Stimulated activated CD8-positive, alpha-beta memory T cell treated with anti-CD3 and anti-CD28 coated beads, Interleukin-7, amount 100 ng/mL, for 1 hour (primary cell): ENCODE data around the gene PRDM4.

Source experiments
- DNase-seq, 2 donors: peaks; one replicate each; pipeline ENCODE4 v3.0.0-alpha.2; 2020; ENCODE audit warnings: low read depth in 2 of 2

The PRDM4 gene, protein sequence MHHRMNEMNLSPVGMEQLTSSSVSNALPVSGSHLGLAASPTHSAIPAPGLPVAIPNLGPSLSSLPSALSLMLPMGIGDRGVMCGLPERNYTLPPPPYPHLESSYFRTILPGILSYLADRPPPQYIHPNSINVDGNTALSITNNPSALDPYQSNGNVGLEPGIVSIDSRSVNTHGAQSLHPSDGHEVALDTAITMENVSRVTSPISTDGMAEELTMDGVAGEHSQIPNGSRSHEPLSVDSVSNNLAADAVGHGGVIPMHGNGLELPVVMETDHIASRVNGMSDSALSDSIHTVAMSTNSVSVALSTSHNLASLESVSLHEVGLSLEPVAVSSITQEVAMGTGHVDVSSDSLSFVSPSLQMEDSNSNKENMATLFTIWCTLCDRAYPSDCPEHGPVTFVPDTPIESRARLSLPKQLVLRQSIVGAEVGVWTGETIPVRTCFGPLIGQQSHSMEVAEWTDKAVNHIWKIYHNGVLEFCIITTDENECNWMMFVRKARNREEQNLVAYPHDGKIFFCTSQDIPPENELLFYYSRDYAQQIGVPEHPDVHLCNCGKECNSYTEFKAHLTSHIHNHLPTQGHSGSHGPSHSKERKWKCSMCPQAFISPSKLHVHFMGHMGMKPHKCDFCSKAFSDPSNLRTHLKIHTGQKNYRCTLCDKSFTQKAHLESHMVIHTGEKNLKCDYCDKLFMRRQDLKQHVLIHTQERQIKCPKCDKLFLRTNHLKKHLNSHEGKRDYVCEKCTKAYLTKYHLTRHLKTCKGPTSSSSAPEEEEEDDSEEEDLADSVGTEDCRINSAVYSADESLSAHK

GRCh38 chr12:107760809-107761501 is at the start of gene PRDM4:
Gene PRDM4, minus strand, starts transcription at chr12:107761137. Its CDS starts 622 bp downstream, at chr12:107760515.
- DNase-seq = peak; percentile 68 to 71

DNA sequence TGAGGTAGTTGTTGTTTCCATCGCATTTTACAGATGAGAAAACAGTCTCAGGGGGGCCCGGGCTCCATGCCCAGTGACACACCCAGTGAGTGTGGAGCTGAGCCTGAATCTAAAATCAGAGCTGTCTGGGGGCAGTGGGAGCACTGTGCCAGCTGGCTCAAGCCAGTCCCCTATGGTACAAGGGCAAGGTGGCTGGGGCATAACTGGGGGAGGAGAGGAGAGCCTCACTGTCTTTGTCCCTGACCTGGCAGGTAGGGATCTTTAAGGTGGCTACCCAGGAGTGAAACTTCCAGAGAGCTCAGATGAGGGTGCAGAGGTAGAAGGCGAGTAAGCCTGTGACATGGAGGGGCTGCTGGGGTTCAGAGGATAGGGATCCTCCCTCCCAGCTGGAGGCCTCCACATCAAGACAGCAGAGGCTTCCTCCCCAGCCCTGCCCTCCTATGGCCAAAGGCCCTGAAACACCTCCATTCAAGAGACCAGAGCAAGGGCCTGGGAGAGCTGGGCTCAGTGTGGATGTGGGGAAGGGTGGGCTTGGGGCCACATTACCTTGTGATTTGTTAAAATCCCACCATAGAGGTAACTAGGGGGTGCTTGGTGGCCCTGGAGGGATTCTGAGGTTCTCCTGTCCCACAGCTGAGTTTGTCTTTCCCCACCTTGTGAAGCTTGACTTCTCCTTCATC is 46.7 kb upstream of the PRDM4 start:
- DNase-seq = no peak

GRCh38 chr12:107805488-107806180 is 44.7 kb upstream of the PRDM4 start:
- no peak for DNase-seq

DNA sequence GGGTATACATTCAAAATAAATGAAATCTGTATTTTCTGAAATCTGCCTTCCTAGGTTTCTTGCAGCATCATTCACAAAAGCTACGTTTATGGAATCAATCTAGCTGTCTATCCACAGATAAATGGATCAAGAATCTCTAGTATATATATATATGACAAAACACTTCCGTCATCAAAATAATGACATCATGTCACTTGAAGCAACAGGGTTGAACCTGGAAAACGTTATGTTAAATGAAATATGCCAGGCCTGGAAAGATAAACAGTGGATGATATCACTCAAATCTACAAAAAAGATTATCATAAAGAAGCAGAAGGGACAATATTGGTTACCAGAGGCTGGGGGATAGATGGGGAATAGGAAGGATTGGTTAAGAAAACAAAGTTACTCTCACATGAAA is 42.2 kb upstream of the PRDM4 start:
- no peak for DNase-seq

DNA sequence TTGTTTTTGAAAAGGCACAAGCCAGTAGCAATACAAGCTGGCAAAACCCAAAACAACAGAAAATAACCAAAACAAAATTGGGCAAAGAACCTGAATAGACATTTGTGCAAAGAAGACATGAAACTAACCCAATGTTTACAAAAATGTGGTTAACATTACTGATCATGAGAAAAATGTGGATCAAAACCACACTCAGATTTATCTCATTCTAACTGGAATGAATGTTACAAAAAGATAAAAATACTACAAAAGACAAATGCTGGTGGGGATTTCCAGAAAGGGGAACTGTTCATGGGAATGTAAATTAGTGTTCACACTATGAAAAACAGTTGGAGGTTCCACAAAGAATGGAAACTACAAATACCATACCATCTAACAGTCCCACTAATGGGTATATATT is 40.2 kb upstream of the PRDM4 start:
- no peak for DNase-seq

DNA sequence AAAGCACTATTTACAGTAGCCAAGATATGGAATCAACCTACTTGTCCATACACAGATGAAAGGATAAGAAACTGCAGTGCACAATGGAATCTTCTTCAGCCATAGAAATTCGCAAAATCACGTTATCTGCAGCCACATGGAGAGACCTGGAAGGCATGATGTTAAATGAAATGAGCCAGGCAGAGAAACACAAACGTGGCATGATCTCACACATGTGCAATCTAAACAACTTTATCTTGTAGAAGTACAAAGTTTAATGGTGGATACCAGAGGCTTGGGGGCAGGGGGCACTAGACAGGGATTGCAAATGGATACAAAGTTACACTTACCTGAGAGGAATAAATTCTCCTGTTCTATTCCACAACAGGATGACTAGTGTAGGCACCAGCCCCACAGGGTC is 37.6 kb upstream of the PRDM4 start:
- no peak for DNase-seq

GRCh38 chr12:107794451-107794850 is 33.5 kb upstream of the PRDM4 start:
- DNase-seq = no peak

DNA sequence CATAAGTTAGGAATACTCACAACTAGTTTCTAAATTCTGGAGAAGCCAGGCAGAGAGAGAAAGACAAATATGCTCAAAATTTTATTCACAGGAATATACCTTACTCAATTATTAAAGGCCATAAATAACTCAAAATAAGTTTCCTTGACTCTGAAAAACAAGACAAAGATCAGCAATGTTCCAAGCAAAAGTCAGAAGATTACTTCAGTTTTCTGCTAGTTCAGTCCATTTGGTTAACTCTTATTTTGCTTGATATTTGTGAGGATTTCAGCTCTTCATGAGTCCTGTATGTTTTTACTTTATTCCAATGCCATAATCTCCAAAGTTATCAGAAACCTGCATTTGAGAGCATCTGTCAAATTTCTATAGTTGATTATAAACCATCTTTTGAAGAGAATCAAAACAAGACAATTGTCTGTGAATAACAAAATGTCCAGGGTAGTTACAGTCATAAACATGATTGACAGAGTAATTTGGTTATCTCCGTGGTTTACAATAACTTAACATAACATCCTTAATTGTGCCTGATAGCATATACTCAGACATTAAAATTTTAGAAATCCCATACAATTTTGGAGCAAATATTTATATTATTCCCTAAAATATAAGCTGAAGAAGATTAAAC is 30.6 kb upstream of the PRDM4 start:
- DNase-seq = no peak

DNA sequence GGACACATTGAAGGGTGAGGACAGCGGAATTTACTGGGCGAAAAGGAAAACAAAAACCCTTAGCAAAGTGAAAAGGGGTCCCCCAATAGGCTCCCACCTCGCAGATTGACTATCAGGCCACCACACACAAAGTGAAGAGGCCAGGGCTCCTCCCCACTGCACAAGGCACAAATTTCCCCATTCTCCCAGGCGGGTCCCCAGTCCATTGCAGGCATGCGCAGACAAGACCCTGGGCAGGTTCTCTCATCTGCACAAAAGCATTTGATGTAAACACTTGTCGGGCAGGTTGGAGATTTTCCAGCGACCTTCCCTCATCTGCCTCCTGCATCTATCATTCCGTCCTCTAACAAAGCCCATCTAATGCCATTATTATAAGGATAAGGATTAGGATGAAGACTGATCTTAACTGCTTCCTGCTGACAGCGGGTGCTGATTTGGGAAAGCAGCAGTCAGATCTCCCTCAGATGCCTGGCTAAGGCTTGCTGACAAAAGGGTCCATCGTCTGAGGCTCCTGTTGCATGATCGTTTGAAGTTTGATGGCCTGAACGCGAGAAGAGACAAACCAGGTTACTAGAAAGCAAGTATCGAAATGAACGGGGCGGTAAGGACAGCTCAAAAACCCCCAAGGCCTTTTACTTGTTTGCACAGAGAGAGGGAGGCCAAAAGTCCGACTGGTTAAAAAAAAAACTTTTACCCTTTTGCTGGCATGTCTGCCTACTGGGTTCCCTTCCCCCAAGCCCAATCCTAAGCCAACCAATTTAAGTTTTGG is 27.9 kb upstream of the PRDM4 start:
- DNase-seq = no peak

DNA sequence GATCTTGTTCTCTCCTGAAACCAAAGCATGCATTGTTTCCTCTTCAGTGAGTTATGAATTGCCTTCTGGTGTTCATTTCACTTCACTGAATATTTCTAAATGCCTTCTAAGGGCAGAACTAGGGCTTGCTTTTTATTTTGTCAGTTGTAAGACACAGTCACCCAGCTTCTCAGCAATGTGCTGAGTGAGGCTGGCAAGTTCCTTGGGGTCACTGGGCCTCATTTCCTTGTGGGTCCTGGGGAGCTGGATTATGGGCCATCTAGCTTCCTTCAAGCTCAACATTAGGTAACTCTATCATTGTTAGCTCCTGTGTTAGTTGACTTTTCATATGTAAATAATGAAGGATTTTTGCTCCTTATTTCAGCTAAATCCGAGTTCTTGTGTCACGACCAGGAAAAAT is 27.3 kb upstream of the PRDM4 start:
- no peak for DNase-seq

- DNase-seq = no peak
Observed at GRCh38 chr12:107783406-107784376, 22.8 kb upstream of the PRDM4 start.

DNA sequence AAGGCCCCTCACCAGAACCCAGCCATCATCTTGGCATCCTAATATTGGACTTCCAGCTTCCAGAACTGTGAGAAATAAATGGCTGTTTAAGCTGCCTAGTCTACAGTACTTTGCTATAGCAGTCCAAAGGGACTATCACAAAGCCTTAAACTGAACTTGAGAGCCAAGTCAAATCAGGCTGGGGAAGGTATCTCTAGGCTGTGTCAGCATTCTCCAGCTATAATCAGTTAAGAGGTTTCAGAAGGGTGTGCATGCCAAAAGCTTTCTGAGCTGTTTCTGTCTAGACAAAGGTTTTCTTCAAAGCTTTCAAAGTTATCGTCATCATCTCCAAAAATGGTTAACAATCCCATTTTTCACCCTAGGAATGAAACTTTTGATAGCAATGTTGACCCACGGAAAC is 21.1 kb upstream of the PRDM4 start:
- no peak for DNase-seq

- no peak for DNase-seq
Observed at GRCh38 chr12:107780298-107780697, 19.4 kb upstream of the PRDM4 start.

DNA sequence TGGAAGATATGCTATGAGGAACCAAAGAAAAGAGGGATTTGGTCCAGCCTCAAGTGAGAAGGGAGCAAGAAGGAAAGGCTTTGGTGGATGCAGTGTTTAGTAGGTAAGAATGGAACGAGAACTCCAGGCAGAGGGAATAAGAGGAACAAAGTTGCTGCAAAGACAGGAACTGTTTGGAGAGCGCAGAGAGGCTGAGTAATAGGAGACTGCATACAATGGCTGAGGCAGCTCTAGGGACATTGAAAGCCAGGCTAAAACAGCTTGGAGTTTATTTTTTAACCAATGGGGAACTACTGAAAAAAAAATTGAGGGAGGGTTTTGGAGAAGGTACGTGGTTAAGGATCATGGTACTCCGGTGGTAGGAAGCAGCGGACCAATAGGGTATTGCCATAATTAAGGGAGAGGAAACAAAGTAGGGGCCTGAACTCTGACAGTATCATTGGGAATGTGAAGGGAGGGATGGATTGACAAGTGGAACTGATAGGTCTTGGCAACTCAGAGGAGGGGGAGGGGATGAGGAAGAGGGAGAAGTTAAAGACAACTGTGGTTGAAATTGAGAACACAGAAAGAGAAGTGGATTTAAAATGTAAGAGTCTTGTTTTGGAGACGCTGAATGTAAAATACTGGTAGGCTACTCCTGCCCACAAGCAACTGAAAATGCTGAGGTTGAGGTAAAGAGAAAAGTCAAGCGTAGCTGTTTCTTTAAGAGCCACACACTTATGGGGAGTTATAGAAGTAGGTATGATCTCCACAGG is 18.3 kb upstream of the PRDM4 start:
- no peak for DNase-seq

GRCh38 chr12:107778383-107779025 is 17.6 kb upstream of the PRDM4 start:
- DNase-seq = no peak

GRCh38 chr12:107776171-107776570 is 15.2 kb upstream of the PRDM4 start:
- DNase-seq = no peak

- no peak for DNase-seq
Observed at GRCh38 chr12:107775093-107775721, 14.3 kb upstream of the PRDM4 start.
